ENCODE data around the gene SCMH1.

The SCMH1 gene

GRCh38 chr1:41021526-41022308 is 220.4 kb downstream of the SCMH1 start, which contains the start of gene SLFNL1:
SLFNL1 (minus strand) TSS chr1:41021725; CDS start chr1:41020660, 1,065 bp downstream.
- H3K9me3 ChIP-seq (ENCODE audit: control insufficient read depth, low read depth, low read length), result no peaks in the 10 kb centered on the region
- no peak within 1 kb of the TSS for H3K27ac ChIP-seq (ENCODE audit: low read length)
- peaks cover 15% of the 10 kb centered on the region for H3K27me3 ChIP-seq (ENCODE audit: control insufficient read depth, insufficient read depth, low read length)
- no peaks in the 10 kb centered on the region for H3K4me1 ChIP-seq (ENCODE audit: control insufficient read depth, low read depth, low read length)
- no peak within 1 kb of the TSS for H3K9ac ChIP-seq (ENCODE audit: low read length)
- no peak within 1 kb of the TSS for H3K4me3 ChIP-seq (ENCODE audit: low read length)
- peaks cover 12% of the 10 kb centered on the region for H3K36me3 ChIP-seq (ENCODE audit: control insufficient read depth, low read depth, low read length)

GRCh38 chr1:41020654-41021053 is 221.5 kb downstream of the SCMH1 start:
- no peak overlapping the region for H3K9ac ChIP-seq (ENCODE audit: low read length)
- H3K4me3 ChIP-seq (ENCODE audit: low read length), result no peak overlapping the region
- peaks cover 19% of the 10 kb centered on the region for H3K36me3 ChIP-seq (ENCODE audit: control insufficient read depth, low read depth, low read length)
- H3K27ac ChIP-seq (ENCODE audit: low read length), result no peak overlapping the region
- peaks cover 15% of the 10 kb centered on the region for H3K27me3 ChIP-seq (ENCODE audit: control insufficient read depth, insufficient read depth, low read length)
- no peaks in the 10 kb centered on the region for H3K9me3 ChIP-seq (ENCODE audit: control insufficient read depth, low read depth, low read length)
- H3K4me1 ChIP-seq (ENCODE audit: control insufficient read depth, low read depth, low read length), result no peaks in the 10 kb centered on the region

GRCh38 chr1:41020109-41020576 is 222.0 kb downstream of the SCMH1 start:
- H3K4me3 ChIP-seq (ENCODE audit: low read length), result no peak overlapping the region
- H3K9me3 ChIP-seq (ENCODE audit: control insufficient read depth, low read depth, low read length), result no peaks in the 10 kb centered on the region
- no peak overlapping the region for H3K9ac ChIP-seq (ENCODE audit: low read length)
- peaks cover 21% of the 10 kb centered on the region for H3K36me3 ChIP-seq (ENCODE audit: control insufficient read depth, low read depth, low read length)
- H3K4me1 ChIP-seq (ENCODE audit: control insufficient read depth, low read depth, low read length), result no peaks in the 10 kb centered on the region
- H3K27me3 ChIP-seq (ENCODE audit: control insufficient read depth, insufficient read depth, low read length), result peaks cover 15% of the 10 kb centered on the region
- no peak overlapping the region for H3K27ac ChIP-seq (ENCODE audit: low read length)

- no peak overlapping the region for H3K27ac ChIP-seq (ENCODE audit: low read length)
- H3K4me1 ChIP-seq (ENCODE audit: control insufficient read depth, low read depth, low read length), result no peaks in the 10 kb centered on the region
- peaks cover 24% of the 10 kb centered on the region for H3K36me3 ChIP-seq (ENCODE audit: control insufficient read depth, low read depth, low read length)
- H3K9me3 ChIP-seq (ENCODE audit: control insufficient read depth, low read depth, low read length), result no peaks in the 10 kb centered on the region
- no peak overlapping the region for H3K9ac ChIP-seq (ENCODE audit: low read length)
- H3K27me3 ChIP-seq (ENCODE audit: control insufficient read depth, insufficient read depth, low read length), result peaks cover 15% of the 10 kb centered on the region
- no peak overlapping the region for H3K4me3 ChIP-seq (ENCODE audit: low read length)
Observed at GRCh38 chr1:41019353-41019745, 222.8 kb downstream of the SCMH1 start.

GRCh38 chr1:41018018-41018410 is 224.1 kb downstream of the SCMH1 start:
- Histone ChIP-seq H3K9ac (ENCODE audit: low read length) (no peak overlapping the region), H3K9me3 (ENCODE audit: control insufficient read depth, low read depth, low read length) (no peaks in the 10 kb centered on the region), H3K36me3 (ENCODE audit: control insufficient read depth, low read depth, low read length) (peaks cover 37% of the 10 kb centered on the region), H3K27me3 (ENCODE audit: control insufficient read depth, insufficient read depth, low read length) (peaks cover 10% of the 10 kb centered on the region), H3K4me1 (ENCODE audit: control insufficient read depth, low read depth, low read length) (no peaks in the 10 kb centered on the region), H3K4me3 (ENCODE audit: low read length) (no peak overlapping the region), H3K27ac (ENCODE audit: low read length) (no peak overlapping the region)

GRCh38 chr1:41017141-41018017 is 224.7 kb downstream of the SCMH1 start:
- Histone ChIP-seq H3K27ac (ENCODE audit: low read length) (no peak overlapping the region), H3K9me3 (ENCODE audit: control insufficient read depth, low read depth, low read length) (no peaks in the 10 kb centered on the region), H3K4me3 (ENCODE audit: low read length) (no peak overlapping the region), H3K9ac (ENCODE audit: low read length) (no peak overlapping the region), H3K36me3 (ENCODE audit: control insufficient read depth, low read depth, low read length) (peaks cover 42% of the 10 kb centered on the region), H3K27me3 (ENCODE audit: control insufficient read depth, insufficient read depth, low read length) (peaks cover 3% of the 10 kb centered on the region), H3K4me1 (ENCODE audit: control insufficient read depth, low read depth, low read length) (no peaks in the 10 kb centered on the region)

GRCh38 chr1:41015897-41016470 is 226.1 kb downstream of the SCMH1 start:
- Histone ChIP-seq H3K36me3 (ENCODE audit: control insufficient read depth, low read depth, low read length) (peaks cover 56% of the 10 kb centered on the region), H3K9ac (ENCODE audit: low read length) (no peak overlapping the region), H3K27me3 (ENCODE audit: control insufficient read depth, insufficient read depth, low read length) (no peaks in the 10 kb centered on the region), H3K4me1 (ENCODE audit: control insufficient read depth, low read depth, low read length) (no peaks in the 10 kb centered on the region), H3K27ac (ENCODE audit: low read length) (no peak overlapping the region), H3K9me3 (ENCODE audit: control insufficient read depth, low read depth, low read length) (no peaks in the 10 kb centered on the region), H3K4me3 (ENCODE audit: low read length) (no peak overlapping the region)

GRCh38 chr1:41015281-41015896 is 226.7 kb downstream of the SCMH1 start:
- no peak overlapping the region for H3K4me3 ChIP-seq (ENCODE audit: low read length)
- H3K27me3 ChIP-seq (ENCODE audit: control insufficient read depth, insufficient read depth, low read length), result no peaks in the 10 kb centered on the region
- H3K9me3 ChIP-seq (ENCODE audit: control insufficient read depth, low read depth, low read length), result no peaks in the 10 kb centered on the region
- H3K4me1 ChIP-seq (ENCODE audit: control insufficient read depth, low read depth, low read length), result no peaks in the 10 kb centered on the region
- peaks cover 62% of the 10 kb centered on the region for H3K36me3 ChIP-seq (ENCODE audit: control insufficient read depth, low read depth, low read length)
- H3K27ac ChIP-seq (ENCODE audit: low read length), result no peak overlapping the region
- H3K9ac ChIP-seq (ENCODE audit: low read length), result no peak overlapping the region

GRCh38 chr1:41014871-41015270 is 227.2 kb downstream of the SCMH1 start:
- no peaks in the 10 kb centered on the region for H3K4me1 ChIP-seq (ENCODE audit: control insufficient read depth, low read depth, low read length)
- no peaks in the 10 kb centered on the region for H3K27me3 ChIP-seq (ENCODE audit: control insufficient read depth, insufficient read depth, low read length)
- H3K36me3 ChIP-seq (ENCODE audit: control insufficient read depth, low read depth, low read length), result peaks cover 67% of the 10 kb centered on the region
- no peaks in the 10 kb centered on the region for H3K9me3 ChIP-seq (ENCODE audit: control insufficient read depth, low read depth, low read length)
- no peak overlapping the region for H3K4me3 ChIP-seq (ENCODE audit: low read length)
- no peak overlapping the region for H3K9ac ChIP-seq (ENCODE audit: low read length)
- H3K27ac ChIP-seq (ENCODE audit: low read length), result no peak overlapping the region

- no peak overlapping the region for H3K4me3 ChIP-seq (ENCODE audit: low read length)
- no peaks in the 10 kb centered on the region for H3K27me3 ChIP-seq (ENCODE audit: control insufficient read depth, insufficient read depth, low read length)
- no peaks in the 10 kb centered on the region for H3K9me3 ChIP-seq (ENCODE audit: control insufficient read depth, low read depth, low read length)
- H3K36me3 ChIP-seq (ENCODE audit: control insufficient read depth, low read depth, low read length), result peaks cover 75% of the 10 kb centered on the region
- H3K9ac ChIP-seq (ENCODE audit: low read length), result no peak overlapping the region
- no peak overlapping the region for H3K27ac ChIP-seq (ENCODE audit: low read length)
- no peaks in the 10 kb centered on the region for H3K4me1 ChIP-seq (ENCODE audit: control insufficient read depth, low read depth, low read length)
Observed at GRCh38 chr1:41013796-41014195, 228.3 kb downstream of the SCMH1 start.

- no peaks in the 10 kb centered on the region for H3K9me3 ChIP-seq (ENCODE audit: control insufficient read depth, low read depth, low read length)
- no peak overlapping the region for H3K4me3 ChIP-seq (ENCODE audit: low read length)
- H3K4me1 ChIP-seq (ENCODE audit: control insufficient read depth, low read depth, low read length), result no peaks in the 10 kb centered on the region
- no peak overlapping the region for H3K9ac ChIP-seq (ENCODE audit: low read length)
- H3K27ac ChIP-seq (ENCODE audit: low read length), result no peak overlapping the region
- no peaks in the 10 kb centered on the region for H3K27me3 ChIP-seq (ENCODE audit: control insufficient read depth, insufficient read depth, low read length)
- peaks cover 83% of the 10 kb centered on the region for H3K36me3 ChIP-seq (ENCODE audit: control insufficient read depth, low read depth, low read length)
Observed at GRCh38 chr1:41013024-41013423, 229.1 kb downstream of the SCMH1 start.

Data from iPS-18a (cell line).